KMS-11 (cell line): Measurements from ENCODE around the gene PROM2.

Experiments
- H2AFZ ChIP-seq: fragments of 200-600 bp; sonication (generic); 2 replicates; pipeline ENCODE4 v1.6.1; 2016; ENCODE audit warnings: antibody characterized with exemption, mixed run types, low read depth
- H3K27ac ChIP-seq: fragments of 200-600 bp; sonication (generic); 2 replicates; pipeline ENCODE4 v1.6.1; 2016; ENCODE audit warnings: mild to moderate bottlenecking, mixed run types
- H3K27me3 ChIP-seq: fragments of 200-600 bp; sonication (generic); 2 replicates; pipeline ENCODE4 v1.6.1; 2017; ENCODE audit warnings: mild to moderate bottlenecking, low read depth, mixed run types, moderate library complexity; ENCODE audit not compliant: insufficient read depth
- H3K36me3 ChIP-seq: fragments of 200-600 bp; sonication (generic); 2 replicates; pipeline ENCODE4 v1.6.1; 2017; ENCODE audit warnings: mild to moderate bottlenecking, mixed run types; ENCODE audit not compliant: insufficient read depth
- H3K4me1 ChIP-seq: fragments of 200-600 bp; sonication (generic); 2 replicates; pipeline ENCODE4 v1.6.1; 2016; ENCODE audit warnings: mild to moderate bottlenecking, low read depth, mixed run types; ENCODE audit not compliant: poor library complexity, severe bottlenecking
- H3K4me2 ChIP-seq: fragments of 200-600 bp; sonication (generic); 2 replicates; pipeline ENCODE4 v1.7.0; 2016; ENCODE audit warnings: mild to moderate bottlenecking, mixed run types
- H3K4me3 ChIP-seq: fragments of 200-600 bp; sonication (generic); IDR thresholded peaks from 2 replicates; pipeline ENCODE4 v1.6.1; 2017; ENCODE audit warnings: low read depth, low read length, mixed read lengths; ENCODE audit not compliant: insufficient read depth
- H3K79me2 ChIP-seq: fragments of 200-600 bp; sonication (generic); 2 replicates; pipeline ENCODE4 v1.6.1; 2016; ENCODE audit warnings: low read depth, mixed run types; ENCODE audit not compliant: insufficient read depth
- H3K9ac ChIP-seq: fragments of 200-600 bp; sonication (generic); 2 replicates; pipeline ENCODE4 v1.6.1; 2016; ENCODE audit warnings: mild to moderate bottlenecking, mixed run types
- H4K20me1 ChIP-seq: fragments of 200-600 bp; sonication (generic); 2 replicates; pipeline ENCODE4 v1.6.1; 2016; ENCODE audit warnings: mild to moderate bottlenecking, mixed run types; ENCODE audit not compliant: insufficient read depth
- TF ChIP-seq, protein P1 (sequence below): fragments of 200-600 bp; sonication (generic); conservative IDR thresholded peaks from 2 replicates; pipeline ENCODE4 v1.6.1; 2017; ENCODE audit warnings: low read depth, mild to moderate bottlenecking, antibody characterized with exemption, low read length, moderate library complexity, mixed read lengths

PROM2 gene

DNA sequence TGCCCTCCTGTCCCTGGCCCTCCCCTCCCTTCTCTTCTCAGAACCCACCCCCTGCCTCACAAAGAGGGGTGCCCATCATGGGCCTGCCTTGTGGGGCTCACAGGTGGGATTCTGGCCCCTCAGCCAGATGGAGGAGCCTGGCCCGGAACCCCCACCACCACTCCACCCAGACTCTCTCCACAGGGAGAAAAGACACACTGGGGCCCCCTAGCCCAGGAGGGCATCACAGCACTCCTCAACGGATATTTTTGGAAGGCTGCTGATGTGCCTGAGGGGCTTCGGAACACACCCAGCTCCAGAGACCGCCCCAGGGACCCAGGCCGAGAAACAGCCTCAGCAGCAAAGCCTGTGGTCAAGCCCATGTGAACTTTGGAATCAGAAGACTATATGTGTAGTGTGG lies 32.8 kb downstream of the PROM2 start:
- no peak overlapping the region for H3K27ac ChIP-seq
- H3K36me3 ChIP-seq, result no peaks in the 10 kb centered on the region
- H3K4me2 ChIP-seq, result no peak overlapping the region
- no peaks in the 10 kb centered on the region for H3K79me2 ChIP-seq
- H3K9ac ChIP-seq, result no peak overlapping the region
- no peaks in the 10 kb centered on the region for H3K4me1 ChIP-seq
- H3K4me3 ChIP-seq, result no peak overlapping the region
- TF ChIP-seq, protein P1, sequence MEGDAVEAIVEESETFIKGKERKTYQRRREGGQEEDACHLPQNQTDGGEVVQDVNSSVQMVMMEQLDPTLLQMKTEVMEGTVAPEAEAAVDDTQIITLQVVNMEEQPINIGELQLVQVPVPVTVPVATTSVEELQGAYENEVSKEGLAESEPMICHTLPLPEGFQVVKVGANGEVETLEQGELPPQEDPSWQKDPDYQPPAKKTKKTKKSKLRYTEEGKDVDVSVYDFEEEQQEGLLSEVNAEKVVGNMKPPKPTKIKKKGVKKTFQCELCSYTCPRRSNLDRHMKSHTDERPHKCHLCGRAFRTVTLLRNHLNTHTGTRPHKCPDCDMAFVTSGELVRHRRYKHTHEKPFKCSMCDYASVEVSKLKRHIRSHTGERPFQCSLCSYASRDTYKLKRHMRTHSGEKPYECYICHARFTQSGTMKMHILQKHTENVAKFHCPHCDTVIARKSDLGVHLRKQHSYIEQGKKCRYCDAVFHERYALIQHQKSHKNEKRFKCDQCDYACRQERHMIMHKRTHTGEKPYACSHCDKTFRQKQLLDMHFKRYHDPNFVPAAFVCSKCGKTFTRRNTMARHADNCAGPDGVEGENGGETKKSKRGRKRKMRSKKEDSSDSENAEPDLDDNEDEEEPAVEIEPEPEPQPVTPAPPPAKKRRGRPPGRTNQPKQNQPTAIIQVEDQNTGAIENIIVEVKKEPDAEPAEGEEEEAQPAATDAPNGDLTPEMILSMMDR, result no peak
- no peaks in the 10 kb centered on the region for H4K20me1 ChIP-seq
- H2AFZ ChIP-seq, result no peak overlapping the region
- H3K27me3 ChIP-seq, result no peaks in the 10 kb centered on the region

DNA sequence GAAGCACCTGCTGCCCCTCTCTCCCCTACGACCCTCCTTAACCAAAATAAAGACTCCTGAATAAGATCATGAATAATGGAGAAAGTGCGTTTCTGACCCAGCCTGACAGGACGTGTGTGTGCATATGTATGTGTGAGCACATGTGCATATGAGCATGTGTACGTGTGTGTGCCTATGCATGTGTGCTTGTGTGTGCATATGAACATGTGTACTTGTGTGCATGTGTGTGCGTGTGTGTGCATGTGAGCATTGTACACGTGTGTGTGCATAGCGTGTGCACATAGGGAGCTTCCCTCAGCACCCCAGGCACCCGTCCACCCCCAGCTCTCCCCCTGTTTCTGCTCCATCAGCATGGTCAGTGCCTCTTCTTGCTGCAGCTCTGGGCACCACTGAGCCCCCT lies 33.6 kb downstream of the PROM2 start:
- no peaks in the 10 kb centered on the region for H3K27me3 ChIP-seq
- H3K4me3 ChIP-seq, result no peak overlapping the region
- H3K36me3 ChIP-seq, result no peaks in the 10 kb centered on the region
- H2AFZ ChIP-seq, result no peak overlapping the region
- no peak overlapping the region for H3K27ac ChIP-seq
- TF ChIP-seq, protein P1, result no peak
- no peak overlapping the region for H3K9ac ChIP-seq
- H4K20me1 ChIP-seq, result no peaks in the 10 kb centered on the region
- H3K79me2 ChIP-seq, result no peaks in the 10 kb centered on the region
- H3K4me1 ChIP-seq, result no peaks in the 10 kb centered on the region
- no peak overlapping the region for H3K4me2 ChIP-seq

DNA sequence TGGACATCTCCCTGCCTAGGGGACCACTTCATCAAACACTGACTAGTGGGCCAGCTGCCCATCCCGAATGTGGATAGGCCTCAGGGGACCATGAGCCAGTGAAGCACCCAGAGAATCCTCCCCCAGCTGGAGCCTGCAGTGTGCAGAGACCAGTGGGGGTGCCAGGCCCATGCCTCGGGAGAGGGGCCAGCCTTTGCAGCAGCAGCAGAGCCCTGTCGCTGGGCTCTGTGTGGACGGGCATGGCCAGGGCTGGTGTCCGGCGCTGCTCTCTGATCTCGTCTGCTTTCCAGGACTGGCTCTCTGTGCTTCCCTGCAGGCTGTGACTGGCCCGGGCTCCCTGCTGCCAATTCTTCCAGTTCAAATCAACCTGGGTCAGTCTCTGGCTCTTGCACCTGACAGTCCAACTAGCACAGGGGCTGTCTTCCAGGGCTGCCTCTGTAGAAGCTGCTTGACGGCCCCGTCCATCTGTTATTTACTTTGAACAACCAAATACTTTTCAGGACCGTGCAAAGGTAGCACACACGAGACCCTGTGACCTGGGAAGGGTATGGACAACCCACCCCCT lies 34.3 kb downstream of the PROM2 start:
- Histone ChIP-seq H3K27ac (no peak overlapping the region), H4K20me1 (no peaks in the 10 kb centered on the region), H3K36me3 (no peaks in the 10 kb centered on the region), H3K4me2 (no peak overlapping the region), H2AFZ (no peak overlapping the region), H3K9ac (no peak overlapping the region), H3K79me2 (no peaks in the 10 kb centered on the region), H3K4me3 (no peak overlapping the region), H3K4me1 (no peaks in the 10 kb centered on the region), H3K27me3 (no peaks in the 10 kb centered on the region)
- TF ChIP-seq, protein P1, result no peak

DNA sequence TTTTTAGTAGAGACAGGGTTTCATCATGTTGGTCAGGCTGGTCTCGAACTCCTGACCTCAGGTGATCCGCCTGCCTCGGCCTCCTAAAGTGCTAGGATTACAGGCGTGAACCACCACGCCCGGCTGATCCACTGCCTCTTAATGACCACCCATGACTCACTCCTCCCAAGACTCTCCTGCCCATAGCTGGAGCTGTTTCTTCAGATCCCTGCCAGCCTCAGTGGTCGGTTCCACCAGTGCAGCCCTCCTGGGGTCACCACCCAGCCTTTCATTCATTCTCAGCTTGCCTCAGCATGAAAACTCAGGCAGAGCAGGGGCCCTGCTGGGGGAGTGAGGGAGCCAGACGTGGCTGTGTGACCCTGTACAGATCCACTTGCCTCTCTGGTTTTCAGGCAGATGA lies 35.4 kb downstream of the PROM2 start:
- H3K4me2 ChIP-seq, result no peak overlapping the region
- no peaks in the 10 kb centered on the region for H4K20me1 ChIP-seq

More for the DNA sequence above, 35.4 kb downstream of the PROM2 start:
- H3K79me2 ChIP-seq, result no peaks in the 10 kb centered on the region
- no peak overlapping the region for H3K9ac ChIP-seq
- H3K4me3 ChIP-seq, result no peak overlapping the region
- H3K27me3 ChIP-seq, result no peaks in the 10 kb centered on the region
- no peak overlapping the region for H3K27ac ChIP-seq
- no peaks in the 10 kb centered on the region for H3K36me3 ChIP-seq
- no peaks in the 10 kb centered on the region for H3K4me1 ChIP-seq
- H2AFZ ChIP-seq, result no peak overlapping the region
- TF ChIP-seq, protein P1, result no peak
